ENCODE measurements around the gene TMEM132C. TPM values are rescaled to one million over a fixed set of nuclear protein-coding genes. Genes with fewer than 3 reads are reported as not detected.

TMEM132C gene
- total RNA-seq, 1 donor from 2014 or later = not detected

DNA sequence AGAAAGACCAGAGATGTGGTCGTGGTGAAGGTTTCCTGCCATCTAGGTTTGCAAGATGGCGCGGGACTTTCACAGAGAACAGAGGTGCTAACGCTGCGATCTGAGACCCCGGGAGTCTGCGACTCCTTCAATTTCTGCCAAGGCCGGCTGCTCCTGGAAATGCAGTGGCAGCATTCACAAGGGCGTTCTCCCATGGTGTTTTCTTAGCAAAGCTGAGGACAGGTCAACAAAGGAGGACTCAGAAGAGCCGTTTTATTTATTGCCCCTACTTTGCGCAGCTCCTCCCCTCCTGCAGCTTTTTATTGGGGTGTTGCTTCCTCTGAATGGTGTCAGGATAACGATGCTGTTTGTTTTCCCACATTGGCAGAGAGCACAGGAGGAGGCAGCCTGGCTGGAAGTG, 86.3 kb downstream of the TMEM132C start:
- intact Hi-C loops (cut with micrococcal nuclease) = no loop called here

GRCh38 chr12:128356547-128356946, 89.6 kb downstream of the TMEM132C start:
- POLR2A ChIA-PET = no interaction called here
- intact Hi-C loops (cut with micrococcal nuclease) = no loop called here
- no peak overlapping the region for H3K27ac Mint-ChIP-seq
- DNase-seq = no peak
- no peak overlapping the region for H3K4me3 Mint-ChIP-seq
- CTCF ChIA-PET = no interaction called here
- ATAC-seq (ENCODE audit: low read depth) = no peak
- H3K36me3 Mint-ChIP-seq (ENCODE audit: low read depth) = no peaks in the 10 kb centered on the region
- H3K4me1 Mint-ChIP-seq = no peaks in the 10 kb centered on the region
- peaks cover 14% of the 10 kb centered on the region for H3K9me3 Mint-ChIP-seq
- H3K27me3 Mint-ChIP-seq = peaks cover 3% of the 10 kb centered on the region
- TF ChIP-seq CTCF (IDR thresholded peaks at IDR 0.05) = no peak

More for the DNA sequence above, 86.3 kb downstream of the TMEM132C start:
- Mint-ChIP-seq H3K9me3 (peaks cover 22% of the 10 kb centered on the region), H3K4me3 (no peak overlapping the region), H3K27me3 (peaks cover 3% of the 10 kb centered on the region), H3K27ac (no peak overlapping the region), H3K36me3 (ENCODE audit: low read depth) (no peaks in the 10 kb centered on the region), H3K4me1 (no peaks in the 10 kb centered on the region)
- ATAC-seq (ENCODE audit: low read depth) (no peak), DNase-seq (no peak)
- TF ChIP-seq CTCF (IDR thresholded peaks at IDR 0.05) = no peak
- ChIA-PET CTCF (no interaction called here), POLR2A (no interaction called here)

- Mint-ChIP-seq H3K4me3 (no peak overlapping the region), H3K9me3 (peaks cover 1% of the 10 kb centered on the region), H3K36me3 (ENCODE audit: low read depth) (no peaks in the 10 kb centered on the region), H3K27me3 (peaks cover 8% of the 10 kb centered on the region), H3K27ac (no peak overlapping the region), H3K4me1 (no peaks in the 10 kb centered on the region)
- ATAC-seq (ENCODE audit: low read depth) (no peak), DNase-seq (no peak)
- intact Hi-C loops (cut with micrococcal nuclease) = no loop called here
- no peak for TF ChIP-seq CTCF (IDR thresholded peaks at IDR 0.05)
- POLR2A ChIA-PET = no interaction called here
- CTCF ChIA-PET = no interaction called here
These were observed 94.5 kb downstream of the TMEM132C start for GRCh38 chr12:128361400-128361995.

DNA sequence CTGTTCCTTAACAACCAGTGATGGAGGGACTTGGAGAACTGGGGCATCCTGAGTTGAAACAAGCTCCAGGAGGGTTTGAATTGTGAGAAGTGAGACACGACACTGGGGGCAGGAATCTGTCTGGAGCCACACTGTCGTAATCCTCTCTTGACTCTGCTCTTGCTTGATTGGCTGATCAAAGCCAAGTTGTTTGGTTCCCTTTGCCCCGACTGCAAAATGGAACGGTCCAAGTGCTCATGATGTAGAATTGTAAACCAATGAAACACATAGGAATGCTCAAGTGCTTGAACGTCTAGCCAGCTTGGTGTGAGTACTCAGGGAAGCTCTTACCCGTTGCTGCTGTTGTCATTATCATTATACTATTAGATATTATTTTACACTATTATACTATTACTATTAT, 98.1 kb downstream of the TMEM132C start:
- CTCF ChIA-PET = no interaction called here
- intact Hi-C loops (cut with micrococcal nuclease) = no loop called here
- H3K36me3 Mint-ChIP-seq (ENCODE audit: low read depth) = no peaks in the 10 kb centered on the region

DNA sequence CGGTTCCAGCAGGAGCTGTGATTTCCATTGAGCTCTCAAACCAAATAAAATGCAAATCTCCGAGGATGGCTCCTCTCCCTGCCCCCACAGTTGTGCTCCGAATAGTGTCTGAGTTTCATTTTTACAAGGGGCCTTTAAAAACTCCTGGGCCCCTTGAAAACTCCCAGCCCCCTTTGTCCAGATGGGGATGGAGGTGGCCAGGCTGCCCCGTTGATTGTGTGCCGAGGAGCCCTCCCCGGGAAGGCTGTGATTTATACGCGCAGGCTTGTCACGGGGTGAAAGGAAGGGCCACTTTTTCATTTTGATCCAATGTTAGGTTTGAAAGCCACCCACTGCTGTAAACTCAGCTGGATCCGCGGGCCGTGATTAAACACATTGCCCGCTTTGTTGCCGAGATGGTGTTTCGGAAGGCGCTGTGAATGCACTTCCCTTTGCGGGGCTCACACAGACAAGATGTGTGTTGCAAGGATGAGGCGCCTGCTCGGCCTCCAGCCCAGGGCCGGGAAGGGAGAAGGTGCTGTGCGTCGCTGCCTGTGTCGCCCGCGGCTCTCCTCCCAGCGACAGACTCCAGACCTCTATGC, 98.8 kb downstream of the TMEM132C start:
- no peak overlapping the region for H3K27ac Mint-ChIP-seq
- peaks cover 1% of the 10 kb centered on the region for H3K9me3 Mint-ChIP-seq
- no peaks in the 10 kb centered on the region for H3K4me1 Mint-ChIP-seq
- no peak overlapping the region for H3K4me3 Mint-ChIP-seq
- no peaks in the 10 kb centered on the region for H3K36me3 Mint-ChIP-seq (ENCODE audit: low read depth)
- DNase-seq = no peak
- intact Hi-C loops (cut with micrococcal nuclease) = no loop called here
- ChIA-PET POLR2A (no interaction called here), CTCF (no interaction called here)
- no peak for ATAC-seq (ENCODE audit: low read depth)
- no peak for TF ChIP-seq CTCF (IDR thresholded peaks at IDR 0.05)
- H3K27me3 Mint-ChIP-seq = peaks cover 10% of the 10 kb centered on the region

More for the DNA sequence above, 98.1 kb downstream of the TMEM132C start:
- peaks cover 10% of the 10 kb centered on the region for H3K27me3 Mint-ChIP-seq
- no peak overlapping the region for H3K27ac Mint-ChIP-seq
- H3K9me3 Mint-ChIP-seq = peaks cover 1% of the 10 kb centered on the region
- DNase-seq = no peak
- no peak for TF ChIP-seq CTCF (IDR thresholded peaks at IDR 0.05)
- no peak for ATAC-seq (ENCODE audit: low read depth)
- POLR2A ChIA-PET = no interaction called here
- no peak overlapping the region for H3K4me3 Mint-ChIP-seq
- no peaks in the 10 kb centered on the region for H3K4me1 Mint-ChIP-seq

Measured in activated B cell treated with CpG ODN at 0.5 μM for 24 hours (primary cell).